H9 (cell line): ENCODE results near the gene PRPF6. TPM values are rescaled to one million over a fixed set of nuclear protein-coding genes. Genes with fewer than 3 reads are reported as not detected.

Source experiments
- DNase-seq: peaks from one replicate; pipeline ENCODE4 v3.0.0-alpha.2; 2017
- H2AFZ ChIP-seq: one replicate; pipeline ENCODE4 v1.6.1; 2013; ENCODE audit warnings: mild to moderate bottlenecking, low read length, control low read depth, moderate library complexity
- H2AK5ac ChIP-seq: 2 replicates; pipeline ENCODE4 v1.6.1; 2013; ENCODE audit warnings: low read length, control low read depth, mixed read lengths; ENCODE audit not compliant: insufficient read length
- H2BK120ac ChIP-seq: one replicate; pipeline ENCODE4 v1.6.1; 2013; ENCODE audit warnings: low read depth, mild to moderate bottlenecking, low read length, control low read depth, inconsistent platforms; ENCODE audit not compliant: poor library complexity, severe bottlenecking
- H2BK12ac ChIP-seq: 2 replicates; pipeline ENCODE4 v1.6.1; 2013; ENCODE audit warnings: low read length, control low read depth, mixed read lengths, low read depth; ENCODE audit not compliant: insufficient read length
- H2BK15ac ChIP-seq: 2 replicates; pipeline ENCODE4 v1.6.1; 2013; ENCODE audit warnings: low read depth, low read length, control low read depth
- H2BK20ac ChIP-seq: one replicate; pipeline ENCODE4 v1.6.1; 2013; ENCODE audit warnings: low read depth, mild to moderate bottlenecking, low read length, control low read depth, inconsistent platforms; ENCODE audit not compliant: poor library complexity, severe bottlenecking
- H2BK5ac ChIP-seq: 2 replicates; pipeline ENCODE4 v1.6.1; 2013; ENCODE audit warnings: low read length, control low read depth, mixed read lengths; ENCODE audit not compliant: insufficient read length
- H3K14ac ChIP-seq: 2 replicates; pipeline ENCODE4 v1.6.1; 2013; ENCODE audit warnings: low read length, control low read depth; ENCODE audit not compliant: insufficient read depth
- H3K18ac ChIP-seq: 2 replicates; pipeline ENCODE4 v1.6.1; 2013; ENCODE audit warnings: low read depth, mild to moderate bottlenecking, mixed read lengths, low read length, control low read depth; ENCODE audit not compliant: insufficient read length
- H3K23ac ChIP-seq: 2 replicates; pipeline ENCODE4 v1.6.1; 2013; ENCODE audit warnings: low read length, control low read depth, mixed read lengths, low read depth; ENCODE audit not compliant: insufficient read length
- H3K23me2 ChIP-seq: 2 replicates; pipeline ENCODE4 v1.6.1; 2013; ENCODE audit warnings: low read depth, mild to moderate bottlenecking, mixed read lengths, low read length, control low read depth; ENCODE audit not compliant: insufficient read length, poor library complexity, severe bottlenecking
- H3K27ac ChIP-seq: 2 replicates; pipeline ENCODE4 v1.5.1; 2013; ENCODE audit warnings: low read length, control low read depth, mixed read lengths, low read depth; ENCODE audit not compliant: insufficient read length
- H3K27me3 ChIP-seq: 2 replicates; pipeline ENCODE4 v1.6.1; 2013; ENCODE audit warnings: low read length, control low read depth, inconsistent platforms; ENCODE audit not compliant: insufficient read depth
- H3K4ac ChIP-seq: 2 replicates; pipeline ENCODE4 v1.6.1; 2013; ENCODE audit warnings: low read depth, mild to moderate bottlenecking, control low read depth, inconsistent platforms, low read length, moderate library complexity
- H3K4me1 ChIP-seq: 2 replicates; pipeline ENCODE4 v1.6.1; 2013; ENCODE audit warnings: low read length, control low read depth, inconsistent platforms; ENCODE audit not compliant: insufficient read depth
- H3K4me2 ChIP-seq: 2 replicates; pipeline ENCODE4 v1.6.1; 2013; ENCODE audit warnings: low read length, control low read depth, mixed read lengths; ENCODE audit not compliant: insufficient read length, insufficient read depth
- H3K56ac ChIP-seq: 2 replicates; pipeline ENCODE4 v1.6.1; 2013; ENCODE audit warnings: low read depth, mild to moderate bottlenecking, mixed read lengths, low read length, control low read depth; ENCODE audit not compliant: insufficient read length
- H3K79me1 ChIP-seq: 2 replicates; pipeline ENCODE4 v1.6.1; 2013; ENCODE audit warnings: low read depth, mild to moderate bottlenecking, moderate library complexity, low read length, control low read depth, inconsistent platforms; ENCODE audit not compliant: insufficient read depth, poor library complexity, severe bottlenecking
- H3K79me2 ChIP-seq: 2 replicates; pipeline ENCODE4 v1.6.1; 2013; ENCODE audit warnings: low read length, control low read depth, inconsistent platforms; ENCODE audit not compliant: insufficient read depth
- H3K9ac ChIP-seq: 2 replicates; pipeline ENCODE4 v1.6.1; 2013; ENCODE audit warnings: low read length, control low read depth, mixed read lengths; ENCODE audit not compliant: insufficient read length; ENCODE audit errors: extremely low read depth
- H3K9me3 ChIP-seq: one replicate; pipeline ENCODE4 v1.6.1; 2013; ENCODE audit warnings: low read depth, low read length, inconsistent platforms; ENCODE audit not compliant: control insufficient read depth
- H3T11ph ChIP-seq: one replicate; pipeline ENCODE4 v1.6.1; 2013; ENCODE audit warnings: mild to moderate bottlenecking, low read length, control low read depth, inconsistent platforms
- H4K20me1 ChIP-seq: one replicate; pipeline ENCODE4 v1.6.1; 2013; ENCODE audit not compliant: control insufficient read depth, insufficient read length, insufficient read depth
- H4K5ac ChIP-seq: 2 replicates; pipeline ENCODE4 v1.6.1; 2013; ENCODE audit warnings: low read depth, mild to moderate bottlenecking, mixed read lengths, low read length, control low read depth; ENCODE audit not compliant: insufficient read length
- H4K8ac ChIP-seq: replicated peaks from 2 replicates; pipeline ENCODE4 v1.6.1; 2013; ENCODE audit warnings: low read length, control low read depth, mixed read lengths, low read depth; ENCODE audit not compliant: insufficient read length
- H4K91ac ChIP-seq: 2 replicates; pipeline ENCODE4 v1.6.1; 2013; ENCODE audit warnings: low read depth, mild to moderate bottlenecking, moderate library complexity, mixed read lengths, low read length, control low read depth; ENCODE audit not compliant: insufficient read length
- H3K27ac Mint-ChIP-seq, 3 experiments: 2 replicates in 2 of 3; 3 replicates in 1 of 3; pipeline ENCODE4 v1.8.0; 2020 to 2021; ENCODE audit warnings: mixed read lengths in 3 of 3, mild to moderate bottlenecking in 1 of 3, moderate library complexity in 1 of 3
- H3K27me3 Mint-ChIP-seq: 2 replicates; pipeline ENCODE4 v1.8.0; 2021; ENCODE audit warnings: low read depth, mild to moderate bottlenecking, moderate library complexity, mixed read lengths
- H3K36me3 Mint-ChIP-seq, 3 experiments: 2 replicates in 2 of 3; 3 replicates in 1 of 3; pipeline ENCODE4 v1.8.0; 2020 to 2021; ENCODE audit warnings: low read depth in 3 of 3, mixed read lengths in 3 of 3; ENCODE audit not compliant: insufficient read depth in 1 of 3
- H3K4me1 Mint-ChIP-seq, 2 experiments: 2 replicates each; pipeline ENCODE4 v1.8.0; 2020; ENCODE audit warnings: mixed read lengths in 2 of 2
- H3K4me3 Mint-ChIP-seq, 2 experiments: 2 replicates in 1 of 2; 3 replicates in 1 of 2; pipeline ENCODE4 v1.8.0; 2020 to 2021; ENCODE audit warnings: mild to moderate bottlenecking in 2 of 2, mixed read lengths in 2 of 2, moderate library complexity in 1 of 2
- H3K9me3 Mint-ChIP-seq, 2 experiments: 2 replicates in 1 of 2; 3 replicates in 1 of 2; pipeline ENCODE4 v1.8.0; 2020; ENCODE audit warnings: mild to moderate bottlenecking in 2 of 2, mixed read lengths in 2 of 2, moderate library complexity in 1 of 2
- WGBS: extraction: QIAGEN DNeasy Blood & Tissue Kit; methylation state at CpG from one replicate; pipeline ENCODE4 v1.1.7; 2013; ENCODE audit warnings: missing lambda C conversion rate, low lambda C conversion rate, mixed read lengths; ENCODE audit not compliant: insufficient read length; ENCODE audit errors: extremely low coverage; 5-methylcytosine and 5-hydroxymethylcytosine counted together
- total RNA-seq: library from RNA; stranded (reverse); gene quantifications from 2 replicates; pipeline ENCODE4 v1.2.1, GENCODE V29; 2021
- TF ChIP-seq, protein P1 (sequence below): fragments of 200-600 bp; sonication (generic); conservative IDR thresholded peaks from 3 replicates; pipeline ENCODE4 v1.8.0; 2021; ENCODE audit warnings: antibody characterized with exemption, mild to moderate bottlenecking

Gene PRPF6
- total RNA-seq, 1 experiment from 2014 or later, result 87.9 TPM

- Histone ChIP-seq H2BK5ac (no peak overlapping the region), H3K4ac (no peak overlapping the region), H2BK20ac (no peak overlapping the region), H3K4me1 (peaks cover 5% of the 10 kb centered on the region), H3K56ac (no peak overlapping the region), H3K23ac (no peak overlapping the region), H3K79me2 (no peaks in the 10 kb centered on the region), H3K27ac (no peak overlapping the region), H3K9ac (no peak overlapping the region), H2AFZ (no peak overlapping the region), H3K27me3 (peaks cover under 1% of the 10 kb centered on the region; the same call in 1 of the 2 replicates), H2BK15ac (no peak overlapping the region), H4K91ac (no peak overlapping the region), H3K79me1 (no peaks in the 10 kb centered on the region), H3T11ph (no peak overlapping the region), H3K9me3 (no peaks in the 10 kb centered on the region), H3K18ac (no peak overlapping the region), H3K4me2 (no peak overlapping the region), H4K20me1 (no peaks in the 10 kb centered on the region), H4K8ac (no peak overlapping the region), H3K23me2 (peaks cover 11% of the 10 kb centered on the region), H2BK120ac (no peak overlapping the region), H2AK5ac (no peak overlapping the region), H2BK12ac (no peak overlapping the region), H3K14ac (no peak overlapping the region), H4K5ac (no peak overlapping the region)
- TF ChIP-seq, protein P1, sequence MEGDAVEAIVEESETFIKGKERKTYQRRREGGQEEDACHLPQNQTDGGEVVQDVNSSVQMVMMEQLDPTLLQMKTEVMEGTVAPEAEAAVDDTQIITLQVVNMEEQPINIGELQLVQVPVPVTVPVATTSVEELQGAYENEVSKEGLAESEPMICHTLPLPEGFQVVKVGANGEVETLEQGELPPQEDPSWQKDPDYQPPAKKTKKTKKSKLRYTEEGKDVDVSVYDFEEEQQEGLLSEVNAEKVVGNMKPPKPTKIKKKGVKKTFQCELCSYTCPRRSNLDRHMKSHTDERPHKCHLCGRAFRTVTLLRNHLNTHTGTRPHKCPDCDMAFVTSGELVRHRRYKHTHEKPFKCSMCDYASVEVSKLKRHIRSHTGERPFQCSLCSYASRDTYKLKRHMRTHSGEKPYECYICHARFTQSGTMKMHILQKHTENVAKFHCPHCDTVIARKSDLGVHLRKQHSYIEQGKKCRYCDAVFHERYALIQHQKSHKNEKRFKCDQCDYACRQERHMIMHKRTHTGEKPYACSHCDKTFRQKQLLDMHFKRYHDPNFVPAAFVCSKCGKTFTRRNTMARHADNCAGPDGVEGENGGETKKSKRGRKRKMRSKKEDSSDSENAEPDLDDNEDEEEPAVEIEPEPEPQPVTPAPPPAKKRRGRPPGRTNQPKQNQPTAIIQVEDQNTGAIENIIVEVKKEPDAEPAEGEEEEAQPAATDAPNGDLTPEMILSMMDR, result no peak
- DNase-seq, result no peak
- Mint-ChIP-seq H3K9me3 (peaks cover 0 to 2% of the 10 kb centered on the region in 2 experiments; a peak in 1 of 5 replicates), H3K27ac (peak overlapping the region in 2 of 3 experiments; percentile 28 to 89; a peak in 1 of 7 replicates), H3K4me3 (peak overlapping the region in 1 of 2 experiments; percentile 38; a peak in 1 of 5 replicates), H3K27me3 (peaks cover 20% of the 10 kb centered on the region), H3K36me3 (peaks cover 8 to 39% (median 26%) of the 10 kb centered on the region in 3 experiments; a peak in 6 of 7 replicates), H3K4me1 (peaks cover 25% of the 10 kb centered on the region in 2 experiments)
- no CpG with 5 or more reads among the region's 17 CpGs for WGBS
Observed at GRCh38 chr20:64035066-64035932, 54.4 kb downstream of the PRPF6 start.
